PC-3 (cell line): ENCODE results near the gene PAPOLG. TPM values are rescaled to one million over a fixed set of nuclear protein-coding genes. Genes with fewer than 3 reads are reported as not detected.

Experiments used
- ATAC-seq: fragments of 200-7000 bp; cut with Tn5 transposase; 2 replicates; pipeline ENCODE4 v1.9.1; 2020; ENCODE audit warnings: mild to moderate bottlenecking, moderate library complexity
- BruUV-seq: library from RNA; stranded (reverse); fragments of 400-500 nt; replicated peaks from 2 replicates; lab custom pipeline; 2021; lab: Mats Ljungman, UMichigan
- CTCF ChIA-PET: fragments of 300-600 bp; sonication (Branson Sonifier 250); formaldehyde crosslinking; loops from one replicate; lab custom pipeline; 2022; ENCODE audit warnings: antibody characterized with exemption; lab: Charles Lee
- POLR2A ChIA-PET: fragments of 300-600 bp; sonication (Branson Sonifier 250); formaldehyde crosslinking; loops from one replicate; lab custom pipeline; 2022; ENCODE audit warnings: antibody characterized with exemption; ENCODE audit not compliant: unreplicated experiment; lab: Charles Lee
- DNase-seq: peaks from one replicate; pipeline ENCODE4 v3.0.0-alpha.2; 2015
- H2AFZ ChIP-seq: fragments of 300-600 bp; sonication (generic); 2 replicates; pipeline ENCODE4 v1.6.0; 2016; ENCODE audit warnings: antibody characterized with exemption, low read length
- H3F3A ChIP-seq: fragments of 300-600 bp; sonication (generic); one replicate; pipeline ENCODE4 v1.6.0; 2017; ENCODE audit warnings: antibody characterized with exemption, low read length, control low read depth, mild to moderate bottlenecking; ENCODE audit not compliant: unreplicated experiment
- H3K27ac ChIP-seq: fragments of 300-600 bp; sonication (generic); 2 replicates; pipeline ENCODE4 v1.5.1; 2016; ENCODE audit warnings: mild to moderate bottlenecking, low read length
- H3K27me3 ChIP-seq: fragments of 300-600 bp; sonication (generic); 2 replicates; pipeline ENCODE4 v1.6.1; 2016; ENCODE audit warnings: low read length, mixed read lengths
- H3K36me3 ChIP-seq: fragments of 300-600 bp; sonication (generic); 2 replicates; pipeline ENCODE4 v1.6.1; 2016; ENCODE audit warnings: low read depth, mixed run types, low read length, mixed read lengths
- H3K4me1 ChIP-seq: fragments of 300-600 bp; sonication (generic); 2 replicates; pipeline ENCODE4 v1.5.1; 2016; ENCODE audit warnings: low read length; ENCODE audit not compliant: insufficient read depth
- H3K4me2 ChIP-seq: fragments of 300-600 bp; sonication (generic); 2 replicates; pipeline ENCODE4 v1.6.0; 2016; ENCODE audit warnings: low read length
- H3K4me3 ChIP-seq: fragments of 300-600 bp; sonication (generic); 2 replicates; pipeline ENCODE4 v1.5.1; 2016; ENCODE audit warnings: mild to moderate bottlenecking, low read length, mixed read lengths
- H3K79me2 ChIP-seq: fragments of 300-600 bp; sonication (generic); 2 replicates; pipeline ENCODE4 v1.6.1; 2017; ENCODE audit warnings: low read length, mixed read lengths
- H3K9ac ChIP-seq: fragments of 300-600 bp; sonication (generic); 2 replicates; pipeline ENCODE4 v1.6.0; 2016; ENCODE audit warnings: mild to moderate bottlenecking, low read length
- H3K9me2 ChIP-seq: fragments of 300-600 bp; sonication (generic); replicated peaks from 2 replicates; pipeline ENCODE4 v1.6.1; 2016; ENCODE audit warnings: mixed run types, low read length, mixed read lengths
- H3K9me3 ChIP-seq: fragments of 300-600 bp; sonication (generic); 2 replicates; pipeline ENCODE4 v1.6.1; 2016; ENCODE audit warnings: low read length, mixed read lengths
- H4K20me1 ChIP-seq: fragments of 300-600 bp; sonication (generic); 2 replicates; pipeline ENCODE4 v1.6.1; 2016; ENCODE audit warnings: low read length, mixed read lengths
- CTCF ChIP-seq: fragments of 300-600 bp; sonication (generic); conservative IDR thresholded peaks from 2 replicates; pipeline ENCODE4 v1.5.1; 2017; ENCODE audit warnings: antibody characterized with exemption, low read depth, mild to moderate bottlenecking, low read length
- EZH2 ChIP-seq: fragments of 300-600 bp; sonication (generic); IDR thresholded peaks from one replicate; pipeline ENCODE4 v1.6.1; 2017; ENCODE audit warnings: antibody characterized with exemption, mild to moderate bottlenecking, low read length; ENCODE audit not compliant: unreplicated experiment
- EZH2phosphoT487 ChIP-seq: fragments of 300-600 bp; sonication (generic); IDR thresholded peaks from 2 replicates; pipeline ENCODE4 v1.6.1; 2018; ENCODE audit warnings: mild to moderate bottlenecking, antibody characterized with exemption, low read length, borderline replicate concordance
- intact Hi-C: fragments of 100-400 bp; cut with micrococcal nuclease; formaldehyde crosslinking; loops from 2 replicates; pipeline ENCODE4 v1.9.0; 2023
- total RNA-seq: library from RNA; depleted of rRNA; stranded (reverse); fragments of >200 nt; gene quantifications from 2 replicates; pipeline ENCODE4 v1.2.3, GENCODE V29; 2014

Gene PAPOLG
- total RNA-seq, 1 experiment from 2014 or later: 7.1 TPM

DNA sequence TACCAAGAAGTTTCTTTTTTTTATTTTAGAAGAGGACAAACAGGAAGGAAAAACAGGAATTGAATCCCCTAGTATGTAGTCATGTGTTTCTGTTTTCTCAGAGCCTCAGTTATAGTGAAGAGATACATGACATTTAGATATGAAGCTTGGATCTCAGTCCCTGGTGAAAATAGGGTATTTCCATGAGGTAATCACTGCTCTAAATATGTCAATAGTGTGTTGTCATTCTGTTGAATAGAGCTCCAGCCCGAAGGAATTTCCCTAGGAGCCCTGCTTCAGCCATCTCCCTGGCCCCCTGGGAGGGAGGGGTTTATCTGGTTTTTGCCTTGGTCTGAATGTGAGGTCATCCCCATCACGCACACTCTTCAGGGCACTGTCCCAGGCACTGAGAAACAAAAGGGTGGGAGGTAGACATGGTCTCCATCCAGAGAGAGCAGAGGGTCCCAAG, 78.2 kb downstream of the PAPOLG start:
- Histone ChIP-seq H3K27ac (no peak overlapping the region), H3K4me3 (no peak overlapping the region), H4K20me1 (no peaks in the 10 kb centered on the region), H3K4me1 (no peaks in the 10 kb centered on the region), H3K36me3 (no peaks in the 10 kb centered on the region), H2AFZ (no peak overlapping the region), H3K4me2 (no peak overlapping the region), H3K27me3 (peaks cover 33% of the 10 kb centered on the region), H3F3A (no peaks in the 10 kb centered on the region), H3K79me2 (no peaks in the 10 kb centered on the region), H3K9me2 (no peaks in the 10 kb centered on the region), H3K9ac (no peak overlapping the region), H3K9me3 (no peaks in the 10 kb centered on the region)
- no TSS peak for BruUV-seq
- ChIA-PET CTCF (no interaction called here), POLR2A (no interaction called here)
- DNase-seq (no peak), ATAC-seq (no peak)
- TF ChIP-seq EZH2phosphoT487: no peak
- intact Hi-C loops: no loop called here

GRCh38 chr2:60836491-60836890, 80.4 kb downstream of the PAPOLG start:
- DNase-seq: no peak
- Histone ChIP-seq H3K4me2 (no peak overlapping the region), H3K27me3 (peaks cover 33% of the 10 kb centered on the region), H3K9ac (no peak overlapping the region), H3K4me3 (no peak overlapping the region), H2AFZ (no peak overlapping the region), H3K9me2 (no peaks in the 10 kb centered on the region), H4K20me1 (no peaks in the 10 kb centered on the region), H3K4me1 (no peaks in the 10 kb centered on the region), H3K36me3 (no peaks in the 10 kb centered on the region), H3K79me2 (no peaks in the 10 kb centered on the region), H3K9me3 (no peaks in the 10 kb centered on the region), H3K27ac (no peak overlapping the region), H3F3A (no peaks in the 10 kb centered on the region)
- no TSS peak for BruUV-seq
- intact Hi-C loops: no loop called here
- POLR2A ChIA-PET: no interaction called here
- ATAC-seq: no peak
- TF ChIP-seq EZH2 (no peak), EZH2phosphoT487 (no peak), CTCF (no peak)
- CTCF ChIA-PET: no interaction called here

DNA sequence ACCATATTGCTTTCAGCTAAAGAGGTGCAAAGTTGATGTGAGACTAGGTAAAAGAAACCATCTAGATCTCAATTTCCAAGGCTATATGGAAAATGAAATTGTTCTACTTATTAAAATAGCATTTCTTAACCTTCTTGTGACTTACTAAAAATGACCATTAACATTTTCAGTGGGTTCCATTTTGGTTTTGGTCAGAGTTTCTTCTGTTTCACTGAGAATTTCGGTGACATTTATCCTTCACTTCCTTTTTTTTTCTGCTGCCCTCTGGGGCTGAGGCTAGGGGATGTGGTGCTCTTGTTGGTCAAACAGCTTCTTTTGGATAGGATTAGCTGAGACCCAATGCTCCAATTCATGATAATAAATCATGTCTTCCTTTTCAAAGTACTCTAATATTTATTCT, 81.1 kb downstream of the PAPOLG start:
- Histone ChIP-seq H3K4me1 (no peaks in the 10 kb centered on the region), H3K9ac (no peak overlapping the region), H3K9me3 (no peaks in the 10 kb centered on the region), H3K27me3 (peaks cover 33% of the 10 kb centered on the region), H3K36me3 (no peaks in the 10 kb centered on the region), H3K4me2 (no peak overlapping the region), H3K4me3 (no peak overlapping the region), H3K9me2 (no peaks in the 10 kb centered on the region), H3K27ac (no peak overlapping the region), H4K20me1 (no peaks in the 10 kb centered on the region), H2AFZ (no peak overlapping the region), H3F3A (no peaks in the 10 kb centered on the region), H3K79me2 (no peaks in the 10 kb centered on the region)
- ChIA-PET CTCF (no interaction called here), POLR2A (interaction anchor here (0.6 kb wide), 1 partner anchor 45 kb away, joined by 3 read pairs; no protein-coding TSS in a partner anchor)
- ATAC-seq (no peak), DNase-seq (no peak)
- intact Hi-C loops: no loop called here
- BruUV-seq: no TSS peak
- TF ChIP-seq EZH2: no peak
- no peak for TF ChIP-seq EZH2phosphoT487
- TF ChIP-seq CTCF: no peak
